Heart right ventricle (tissue), 16 donors: Measurements from ENCODE around the gene UQCRC2. TPM values are rescaled to one million over a fixed set of nuclear protein-coding genes. Genes with fewer than 3 reads are reported as not detected.

Experiments used
- ATAC-seq, 8 donors: fragments of 200-7000 bp; cut with Tn5 transposase; one replicate each; pipeline ENCODE4 v1.9.1; 2020; ENCODE audit warnings: mild to moderate bottlenecking in 8 of 8, moderate library complexity in 8 of 8, moderate number of reproducible peaks in 1 of 8
- DNase-seq, 2 donors: peaks; one replicate each; pipeline ENCODE4 v3.0.0-alpha.2; 2020
- H3K27ac ChIP-seq, 10 donors: fragments of 200-600 bp; sonication (generic) in 2 of 10; one replicate each; pipeline versions ENCODE4 v1.5.0 to v1.8.0; 2020 to 2022; ENCODE audit warnings: mild to moderate bottlenecking in 3 of 10
- H3K27me3 ChIP-seq, 7 donors: fragments of 200-600 bp; one replicate each; pipeline ENCODE4 v1.8.0; 2021 to 2022; ENCODE audit warnings: mild to moderate bottlenecking in 2 of 7
- H3K36me3 ChIP-seq, 9 donors: fragments of 200-600 bp; sonication (generic) in 1 of 9; one replicate each; pipeline versions ENCODE4 v1.5.0 to v1.8.0; 2020 to 2022; ENCODE audit warnings: mild to moderate bottlenecking in 2 of 9
- H3K4me1 ChIP-seq, 9 donors: fragments of 200-600 bp; sonication (generic) in 1 of 9; one replicate each; pipeline versions ENCODE4 v1.5.0 to v1.8.0; 2020 to 2022; ENCODE audit warnings: mild to moderate bottlenecking in 4 of 9
- H3K4me3 ChIP-seq, 10 donors: fragments of 200-600 bp; sonication (generic) in 2 of 10; one replicate each; pipeline versions ENCODE4 v1.5.0 to v1.8.0; 2020 to 2022; ENCODE audit warnings: mild to moderate bottlenecking in 7 of 10, moderate library complexity in 2 of 10
- H3K9me3 ChIP-seq, 11 donors: fragments of 200-600 bp in 10 of 11; sonication (generic) in 2 of 11; one replicate each; pipeline versions ENCODE4 v1.5.0 to v1.8.0; 2013 to 2022; ENCODE audit warnings: mild to moderate bottlenecking in 2 of 11, control low read depth in 1 of 11, moderate library complexity in 1 of 11
- WGBS, 2 donors: extraction: QIAGEN DNeasy Blood & Tissue Kit; methylation state at CpG; one replicate each; pipeline ENCODE4 v1.1.7; 2013; ENCODE audit warnings: inconsistent platforms in 1 of 2; 5-methylcytosine and 5-hydroxymethylcytosine counted together
- intact Hi-C, 10 donors: fragments of 100-400 bp; cut with DNase I; formaldehyde crosslinking; loops; one replicate each; pipeline versions ENCODE4 v1.11.1 to v1.14.2; 2022
- polyA plus RNA-seq, 2 donors: library from polyadenylated mRNA; stranded (reverse); fragments of 200-250 nt; gene quantifications; one replicate each; pipeline ENCODE4 v1.2.3, GENCODE V29; 2013
- total RNA-seq, 10 donors: library from RNA; stranded (reverse); fragmentation: NEBNext Ultra II Directional in 3 of 10; extraction: Animal tissue kit (Norgen Biotek cat#: 25700) in 3 of 10; gene quantifications; one replicate each; pipeline versions ENCODE4 v1.2.1 to v1.2.4, GENCODE V29; 2021 to 2023
- TF ChIP-seq, protein P1 (sequence below), 9 donors: fragments of 200-600 bp; sonication (generic) in 2 of 9; IDR thresholded peaks; one replicate each; pipeline versions ENCODE4 v1.5.0 to v1.8.0; 2021 to 2022; ENCODE audit warnings: antibody characterized with exemption in 9 of 9, mild to moderate bottlenecking in 5 of 9, moderate library complexity in 1 of 9
- donor health status: Arrhythmogenic right ventricular cardiomyopathy.
- donor health status: ischemic (EF 13 %, LVEDD 7.1; RV severe dilation, severe dysfunction).
- donor health status: healthy with polysubstance abuse.
- donor health status: DM: no; HTN: yes; CAD: no.
- donor health status: DM: no; HTN: no; CAD: no.
- donor health status: ischemic (EF 25% LVEDD 6.9; RV normal size, moderate dysfunction).
- donor health status: ischemic (EF 25% LVEDD 5.7; RV mildly dilated, moderate dysfunction).
- donor health status: healthy.
- donor health status: DM: yes; HTN: yes; CAD: no.
- donor health status: Ischemic cardiomyopathy.
- donor health status: ischemic (EF 35%, LVEDD 5.7; RV mildly dilated, moderate dysfunction).
- donor health status: nonischemic (EF 11% LVEDD 7.7; RV severe dilation, severe dysfunction).
- donor health status: DM: yes; HTN: yes; CAD: no.
- donor health status: PGD.
- donor health status: ischemic (EF 29% LVEDD 5.4; RV normal size, mild dysfunction).
- donor health status: nonischemic (EF 23%, LVEDD 6.1; RV moderate dilation, normal function).

The UQCRC2 gene
- total and polyA plus RNA-seq, 12 donors: 183 to 1,183 (median 958) TPM

DNA sequence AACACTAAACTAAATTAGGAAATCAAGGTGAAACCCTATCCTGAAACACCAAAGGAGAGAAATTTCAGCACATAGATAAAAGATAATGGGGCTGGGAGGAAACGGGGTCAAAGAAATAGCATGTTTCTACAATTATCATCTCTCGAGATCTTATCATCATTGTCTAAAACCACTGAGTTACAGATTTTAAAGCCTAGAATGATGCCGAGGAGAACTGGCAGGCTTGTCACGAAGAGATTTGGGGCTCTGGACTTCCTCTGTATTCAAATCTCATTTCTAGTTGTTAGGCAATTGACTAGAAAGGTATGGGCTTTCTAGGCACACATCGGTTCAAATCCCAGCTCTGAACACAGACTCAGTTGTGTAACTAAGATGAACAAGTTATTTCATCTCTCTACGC, 38.5 kb downstream of the UQCRC2 start:
- DNase-seq (no peak), ATAC-seq (no peak)
- TF ChIP-seq, protein P1, sequence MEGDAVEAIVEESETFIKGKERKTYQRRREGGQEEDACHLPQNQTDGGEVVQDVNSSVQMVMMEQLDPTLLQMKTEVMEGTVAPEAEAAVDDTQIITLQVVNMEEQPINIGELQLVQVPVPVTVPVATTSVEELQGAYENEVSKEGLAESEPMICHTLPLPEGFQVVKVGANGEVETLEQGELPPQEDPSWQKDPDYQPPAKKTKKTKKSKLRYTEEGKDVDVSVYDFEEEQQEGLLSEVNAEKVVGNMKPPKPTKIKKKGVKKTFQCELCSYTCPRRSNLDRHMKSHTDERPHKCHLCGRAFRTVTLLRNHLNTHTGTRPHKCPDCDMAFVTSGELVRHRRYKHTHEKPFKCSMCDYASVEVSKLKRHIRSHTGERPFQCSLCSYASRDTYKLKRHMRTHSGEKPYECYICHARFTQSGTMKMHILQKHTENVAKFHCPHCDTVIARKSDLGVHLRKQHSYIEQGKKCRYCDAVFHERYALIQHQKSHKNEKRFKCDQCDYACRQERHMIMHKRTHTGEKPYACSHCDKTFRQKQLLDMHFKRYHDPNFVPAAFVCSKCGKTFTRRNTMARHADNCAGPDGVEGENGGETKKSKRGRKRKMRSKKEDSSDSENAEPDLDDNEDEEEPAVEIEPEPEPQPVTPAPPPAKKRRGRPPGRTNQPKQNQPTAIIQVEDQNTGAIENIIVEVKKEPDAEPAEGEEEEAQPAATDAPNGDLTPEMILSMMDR (IDR thresholded peaks at IDR 0.05): no peak
- Histone ChIP-seq H3K4me1 (peaks cover 0 to 47% (median 37%) of the 10 kb centered on the region in 9 donors), H3K36me3 (peaks cover 0 to 3% (median 0%) of the 10 kb centered on the region in 9 donors), H3K4me3 (no peak overlapping the region), H3K27me3 (no peaks in the 10 kb centered on the region), H3K27ac (no peak overlapping the region), H3K9me3 (no peaks in the 10 kb centered on the region)
- intact Hi-C loops: no loop called here
- WGBS, 2 donors: 71 to 76% methylated on average over 6 of the region's 6 CpGs

DNA sequence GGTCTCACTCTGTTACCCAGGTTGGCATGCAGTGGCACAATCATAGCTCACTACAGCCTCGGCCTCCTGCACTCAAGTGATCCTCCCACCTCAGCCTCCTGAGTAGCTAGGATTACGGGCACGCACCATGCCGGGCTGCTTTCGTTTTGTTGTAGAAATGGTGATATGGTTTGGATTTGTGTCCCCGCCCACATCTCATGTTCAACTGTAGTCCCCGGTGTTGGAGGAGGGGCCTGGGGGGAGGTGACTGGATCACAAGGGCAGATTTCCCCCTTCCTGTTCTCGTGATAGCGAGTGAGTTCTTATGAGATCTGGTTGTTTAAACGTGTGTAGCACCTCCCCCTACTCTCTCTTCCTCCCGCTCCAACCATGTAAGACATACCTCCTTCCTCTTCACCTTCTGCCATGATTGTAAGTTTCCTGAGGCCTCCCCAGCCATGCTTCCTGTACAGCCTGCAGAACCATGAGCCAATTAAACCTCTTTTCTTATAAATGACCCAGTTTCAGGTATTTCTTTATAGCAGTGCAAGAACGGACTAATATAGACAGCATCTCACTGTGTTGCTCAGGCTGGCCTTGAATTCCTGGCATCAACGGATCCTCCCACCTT, 41.8 kb downstream of the UQCRC2 start:
- H3K27me3 ChIP-seq: no peaks in the 10 kb centered on the region
- H3K4me3 ChIP-seq: no peak overlapping the region
- TF ChIP-seq, protein P1 (IDR thresholded peaks at IDR 0.05): no peak
- no peak for ATAC-seq
- peaks cover 0 to 34% (median 23%) of the 10 kb centered on the region in 9 donors for H3K4me1 ChIP-seq
- intact Hi-C loops: loop anchor here in 1 of 10 donors (5.0 kb wide), 1 partner anchor 97 kb away; the partner anchor contains the start of gene VWA3A
- no peaks in the 10 kb centered on the region for H3K36me3 ChIP-seq
- DNase-seq: no peak
- H3K9me3 ChIP-seq: no peaks in the 10 kb centered on the region
- no peak overlapping the region for H3K27ac ChIP-seq
- WGBS, 2 donors: 86% methylated on average over 13 of the region's 13 CpGs

DNA sequence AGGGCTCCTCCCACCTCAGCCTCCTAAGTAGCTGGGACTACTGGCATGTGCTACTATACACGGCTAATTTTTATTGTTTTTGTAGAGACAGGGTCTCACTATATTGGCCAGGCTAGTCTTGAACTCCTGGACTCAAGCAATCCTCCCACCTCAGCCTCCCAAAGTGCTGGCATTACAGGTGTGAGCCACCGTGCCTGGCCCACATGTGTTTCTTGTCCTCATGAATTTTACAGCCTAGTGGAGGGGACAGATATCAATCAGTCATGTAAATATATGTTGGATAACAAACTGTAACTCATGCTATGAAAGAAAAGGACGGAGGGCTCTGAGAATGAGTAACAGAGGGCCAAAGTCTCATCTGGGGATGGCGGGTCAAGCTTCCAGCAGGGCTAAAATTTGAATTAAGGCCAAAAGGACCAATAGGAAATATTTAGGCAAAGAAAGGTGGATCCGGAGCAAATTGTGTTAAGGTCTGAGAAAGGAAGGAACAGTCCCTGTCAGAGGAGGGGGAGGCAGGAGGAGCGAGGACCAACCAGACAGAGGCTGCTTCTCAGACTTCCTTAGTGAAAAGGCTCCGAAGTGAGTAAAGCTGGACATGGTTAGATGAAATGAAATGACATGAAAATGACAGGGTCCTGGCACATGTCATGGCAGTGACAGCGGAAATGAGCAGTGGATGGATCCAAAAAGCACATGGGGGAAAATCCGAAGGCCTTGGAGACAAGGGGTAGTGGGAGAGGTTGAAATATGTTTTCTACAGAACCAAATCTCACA, 43.9 kb downstream of the UQCRC2 start:
- H3K27ac ChIP-seq: peak overlapping the region in 8 of 10 donors; percentile 25 to 77 (median 60)
- TF ChIP-seq, protein P1 (IDR thresholded peaks at IDR 0.05): no peak
- H3K9me3 ChIP-seq: no peaks in the 10 kb centered on the region
- H3K4me3 ChIP-seq: no peak overlapping the region
- 68 to 74% methylated on average over 9 of the region's 9 CpGs for WGBS, 2 donors
- no peaks in the 10 kb centered on the region for H3K27me3 ChIP-seq
- H3K36me3 ChIP-seq: no peaks in the 10 kb centered on the region
- H3K4me1 ChIP-seq: peaks cover 3 to 35% (median 18%) of the 10 kb centered on the region in 9 donors
- DNase-seq (no peak), ATAC-seq (no peak)
- intact Hi-C loops: loop anchor here in 1 of 10 donors (5.0 kb wide), 1 partner anchor 95 kb away; the partner anchor contains the start of gene VWA3A

DNA sequence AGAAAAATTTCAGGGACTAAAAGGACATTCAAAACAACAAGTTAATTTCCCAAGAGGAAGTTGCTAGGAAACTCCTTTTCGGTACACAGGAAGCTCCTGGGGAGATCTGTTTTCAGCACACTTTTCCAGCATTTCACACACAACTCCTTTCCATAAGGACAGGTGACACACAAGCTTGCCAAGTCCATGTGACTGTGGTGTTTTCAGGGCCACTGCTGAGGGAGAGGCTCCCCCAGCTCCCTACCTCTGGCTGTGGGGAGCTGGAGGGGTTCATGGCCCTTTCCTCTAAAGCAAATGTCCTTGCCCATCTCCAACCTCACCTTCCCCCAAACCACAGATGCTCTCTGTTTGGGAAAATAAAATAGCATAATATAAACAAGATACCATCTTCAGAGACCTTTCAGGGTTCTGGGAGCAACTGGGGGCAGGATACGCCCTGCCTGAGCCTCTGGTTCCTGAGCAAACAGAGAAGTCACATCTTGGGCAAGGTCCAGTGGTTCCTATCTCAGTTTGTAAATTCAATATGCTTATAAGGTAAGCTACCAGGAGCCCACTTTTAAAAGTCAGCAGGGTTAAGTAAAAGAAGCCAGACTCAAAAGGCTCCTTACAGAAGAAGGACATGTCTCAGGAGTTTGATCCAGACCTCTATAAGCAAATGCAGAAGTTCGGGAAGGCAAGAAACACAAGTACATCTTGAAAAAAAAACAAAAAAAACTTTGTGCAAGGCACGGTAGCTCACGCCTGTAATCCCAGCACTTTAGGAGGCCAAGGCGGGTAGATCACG, 44.7 kb downstream of the UQCRC2 start:
- Histone ChIP-seq H3K27me3 (no peaks in the 10 kb centered on the region), H3K36me3 (no peaks in the 10 kb centered on the region), H3K4me1 (peaks cover 3 to 35% (median 15%) of the 10 kb centered on the region in 9 donors), H3K4me3 (no peak overlapping the region), H3K27ac (peak overlapping the region in 7 of 10 donors; percentile 42 to 77 (median 65)), H3K9me3 (no peaks in the 10 kb centered on the region)
- intact Hi-C loops: loop anchor here in 1 of 10 donors (5.0 kb wide), 1 partner anchor 94 kb away; the partner anchor contains the start of gene VWA3A
- DNase-seq (no peak), ATAC-seq (peak in 4 of 8 donors; percentile 34 to 53 (median 38))
- WGBS, 2 donors: 81 to 86% methylated on average over 7 of the region's 7 CpGs
- TF ChIP-seq, protein P1 (IDR thresholded peaks at IDR 0.05): no peak
